ENCODE measurements around the gene EOLA1. TPM values are rescaled to one million over a fixed set of nuclear protein-coding genes. Genes with fewer than 3 reads are reported as not detected.

Gene EOLA1
- total RNA-seq, 2 experiments from 2014 or later = 33.2 to 37.2 TPM

- ChIA-PET CTCF (interaction anchor here (0.6 to 2.6 kb wide), 5 partner anchors 13 to 434 kb away, joined by 3 to 7 read pairs (median 3); partner anchors contain the start of gene EOLA2), POLR2A (interaction anchor here (0.6 kb wide), 1 partner anchor 9 kb away, joined by 3 read pairs; no protein-coding TSS in a partner anchor)
- Mint-ChIP-seq H3K4me1 (peaks cover 51% of the 10 kb centered on the region), H3K9me3 (no peaks in the 10 kb centered on the region), H3K36me3 (ENCODE audit: low read depth) (peaks cover 8% of the 10 kb centered on the region), H3K27me3 (peaks cover 2% of the 10 kb centered on the region), H3K27ac (peak overlapping the region; percentile 86), H3K4me3 (peak overlapping the region; percentile 75)
- peak; percentile 63 for DNase-seq
These were observed 36.4 kb upstream of the EOLA1 start for GRCh38 chrX:149504226-149504914.

DNA sequence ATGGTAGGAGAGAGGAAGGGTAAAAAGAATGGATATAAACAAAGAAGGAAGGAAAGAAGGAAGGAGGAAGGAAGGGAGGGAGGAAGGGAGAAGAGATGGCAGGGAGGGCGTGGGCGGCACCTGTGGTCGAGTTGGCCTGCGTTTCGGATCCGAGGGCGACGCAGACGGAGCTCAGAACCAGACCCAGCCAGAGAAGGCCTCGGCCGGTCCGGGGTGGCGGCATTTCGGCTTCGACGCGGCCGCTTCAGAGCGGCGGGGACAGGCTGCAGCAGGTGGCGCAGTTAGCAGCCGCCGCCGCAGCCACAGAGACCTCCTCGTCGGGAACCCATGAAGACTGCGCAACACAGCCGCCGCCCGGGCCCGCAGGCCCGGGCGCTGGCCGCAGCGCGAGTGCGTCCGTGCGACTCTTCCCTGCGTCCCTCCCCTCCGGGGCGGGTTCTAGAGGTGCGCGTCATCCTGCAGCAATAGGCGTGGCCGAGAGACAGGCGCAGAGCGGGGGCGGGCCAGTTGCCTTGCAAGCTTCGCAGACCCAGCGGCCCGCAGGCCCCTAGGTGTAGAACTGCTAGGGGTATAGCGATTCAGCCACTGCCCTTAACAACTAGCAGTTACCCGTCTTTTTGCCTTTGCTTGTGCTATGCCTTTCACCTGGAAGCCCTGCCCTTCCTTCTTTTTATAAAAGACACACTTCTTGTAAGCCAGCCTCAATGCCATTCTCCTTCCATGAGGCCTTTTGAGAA is 35.7 kb upstream of the EOLA1 start, which contains the start of gene IDS:
TSS of gene IDS (minus strand) at position 392 of the 737 bp plus-strand sequence. CDS start at position 223, 169 bp downstream.
- no peaks in the 10 kb centered on the region for H3K9me3 Mint-ChIP-seq
- H3K27me3 Mint-ChIP-seq = peaks cover 2% of the 10 kb centered on the region
- H3K4me1 Mint-ChIP-seq = peaks cover 47% of the 10 kb centered on the region
- H3K27ac Mint-ChIP-seq = peak within 1 kb of the TSS; percentile 86
- peaks cover 5% of the 10 kb centered on the region for H3K36me3 Mint-ChIP-seq (ENCODE audit: low read depth)
- ChIA-PET CTCF (interaction anchor here (0.6 to 2.6 kb wide), 5 partner anchors 12 to 433 kb away, joined by 3 to 7 read pairs (median 3); partner anchors contain the start of gene EOLA2), POLR2A (interaction anchor here (0.6 kb wide), 3 partner anchors 8 to 1602 kb away, joined by 3 read pairs; no protein-coding TSS in a partner anchor)
- peak; percentile 87 for DNase-seq
- peak within 1 kb of the TSS; percentile 75 for H3K4me3 Mint-ChIP-seq

- peak overlapping the region; percentile 86 for H3K27ac Mint-ChIP-seq
- H3K9me3 Mint-ChIP-seq = no peaks in the 10 kb centered on the region
- ChIA-PET CTCF (interaction anchor here (2.6 kb wide), 1 partner anchor 11 kb away, joined by 7 read pairs; no protein-coding TSS in a partner anchor), POLR2A (interaction anchor here (0.6 kb wide), 2 partner anchors 34 to 1602 kb away, joined by 3 read pairs; no protein-coding TSS in a partner anchor)
- H3K4me1 Mint-ChIP-seq = peaks cover 47% of the 10 kb centered on the region
- peaks cover 4% of the 10 kb centered on the region for H3K27me3 Mint-ChIP-seq
- peak overlapping the region; percentile 75 for H3K4me3 Mint-ChIP-seq
- peaks cover 3% of the 10 kb centered on the region for H3K36me3 Mint-ChIP-seq (ENCODE audit: low read depth)
- no peak for DNase-seq
These were observed 35.1 kb upstream of the EOLA1 start for GRCh38 chrX:149505671-149506070.

- H3K27me3 Mint-ChIP-seq = peaks cover 4% of the 10 kb centered on the region
- no peak for DNase-seq
- peaks cover 42% of the 10 kb centered on the region for H3K4me1 Mint-ChIP-seq
- ChIA-PET POLR2A (no interaction called here), CTCF (interaction anchor here (1.4 kb wide), 1 partner anchor 15 kb away, joined by 4 read pairs; no protein-coding TSS in a partner anchor)
- no peaks in the 10 kb centered on the region for H3K9me3 Mint-ChIP-seq
- no peak overlapping the region for H3K4me3 Mint-ChIP-seq
- peak overlapping the region; percentile 86 for H3K27ac Mint-ChIP-seq
- H3K36me3 Mint-ChIP-seq (ENCODE audit: low read depth) = no peaks in the 10 kb centered on the region
These were observed 34.5 kb upstream of the EOLA1 start for GRCh38 chrX:149506349-149506748.

GRCh38 chrX:149508467-149508866 is 32.3 kb upstream of the EOLA1 start:
- no peak overlapping the region for H3K27ac Mint-ChIP-seq
- H3K36me3 Mint-ChIP-seq (ENCODE audit: low read depth) = no peaks in the 10 kb centered on the region
- peaks cover 4% of the 10 kb centered on the region for H3K27me3 Mint-ChIP-seq
- CTCF ChIA-PET = no interaction called here
- peaks cover 34% of the 10 kb centered on the region for H3K4me1 Mint-ChIP-seq
- POLR2A ChIA-PET = no interaction called here
- H3K9me3 Mint-ChIP-seq = no peaks in the 10 kb centered on the region
- no peak for DNase-seq
- no peak overlapping the region for H3K4me3 Mint-ChIP-seq

GRCh38 chrX:149510386-149510785 is 30.4 kb upstream of the EOLA1 start:
- no peak overlapping the region for H3K4me3 Mint-ChIP-seq
- no peak overlapping the region for H3K27ac Mint-ChIP-seq
- DNase-seq = no peak
- ChIA-PET CTCF (no interaction called here), POLR2A (no interaction called here)
- H3K9me3 Mint-ChIP-seq = no peaks in the 10 kb centered on the region
- no peaks in the 10 kb centered on the region for H3K36me3 Mint-ChIP-seq (ENCODE audit: low read depth)
- peaks cover 43% of the 10 kb centered on the region for H3K4me1 Mint-ChIP-seq
- peaks cover 4% of the 10 kb centered on the region for H3K27me3 Mint-ChIP-seq

DNA sequence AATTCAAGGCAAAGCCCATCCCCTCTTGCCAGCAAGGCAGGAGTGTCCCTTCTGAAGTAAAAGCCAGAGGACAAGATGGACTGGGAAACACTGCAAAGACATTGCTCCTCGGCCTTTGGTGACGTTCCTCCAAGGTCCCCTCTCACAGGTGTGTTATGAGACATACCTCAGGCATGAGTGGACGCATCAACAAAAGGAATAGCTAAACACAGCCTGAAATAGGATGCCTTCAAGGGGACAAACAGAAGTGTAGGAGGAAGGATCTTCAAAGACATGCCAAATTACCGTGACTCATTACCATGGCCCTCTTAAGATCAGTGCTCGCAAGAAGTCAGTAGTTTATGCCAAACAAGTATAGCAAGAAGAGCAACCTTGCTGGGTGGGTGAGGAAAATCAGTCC is 29.7 kb upstream of the EOLA1 start:
- CTCF ChIA-PET = interaction anchor here (0.9 to 1.8 kb wide), 3 partner anchors 12 to 29 kb away, joined by 4 to 19 read pairs (median 6); no protein-coding TSS in a partner anchor
- H3K27me3 Mint-ChIP-seq = peaks cover 4% of the 10 kb centered on the region
- POLR2A ChIA-PET = no interaction called here
- no peak for DNase-seq
- peaks cover 43% of the 10 kb centered on the region for H3K4me1 Mint-ChIP-seq
- H3K27ac Mint-ChIP-seq = no peak overlapping the region
- no peaks in the 10 kb centered on the region for H3K9me3 Mint-ChIP-seq
- no peak overlapping the region for H3K4me3 Mint-ChIP-seq
- no peaks in the 10 kb centered on the region for H3K36me3 Mint-ChIP-seq (ENCODE audit: low read depth)

- CTCF ChIA-PET = interaction anchor here (0.6 to 2.0 kb wide), 8 partner anchors 8 to 28 kb away, joined by 3 to 19 read pairs (median 4); no protein-coding TSS in a partner anchor
- Mint-ChIP-seq H3K27me3 (peaks cover 6% of the 10 kb centered on the region), H3K27ac (peak overlapping the region; percentile 54), H3K4me3 (no peak overlapping the region), H3K9me3 (peaks cover 2% of the 10 kb centered on the region), H3K36me3 (ENCODE audit: low read depth) (peaks cover 3% of the 10 kb centered on the region), H3K4me1 (peaks cover 54% of the 10 kb centered on the region)
- POLR2A ChIA-PET = no interaction called here
- peak; percentile 59 for DNase-seq
These were observed 28.5 kb upstream of the EOLA1 start for GRCh38 chrX:149512225-149512885.

DNA sequence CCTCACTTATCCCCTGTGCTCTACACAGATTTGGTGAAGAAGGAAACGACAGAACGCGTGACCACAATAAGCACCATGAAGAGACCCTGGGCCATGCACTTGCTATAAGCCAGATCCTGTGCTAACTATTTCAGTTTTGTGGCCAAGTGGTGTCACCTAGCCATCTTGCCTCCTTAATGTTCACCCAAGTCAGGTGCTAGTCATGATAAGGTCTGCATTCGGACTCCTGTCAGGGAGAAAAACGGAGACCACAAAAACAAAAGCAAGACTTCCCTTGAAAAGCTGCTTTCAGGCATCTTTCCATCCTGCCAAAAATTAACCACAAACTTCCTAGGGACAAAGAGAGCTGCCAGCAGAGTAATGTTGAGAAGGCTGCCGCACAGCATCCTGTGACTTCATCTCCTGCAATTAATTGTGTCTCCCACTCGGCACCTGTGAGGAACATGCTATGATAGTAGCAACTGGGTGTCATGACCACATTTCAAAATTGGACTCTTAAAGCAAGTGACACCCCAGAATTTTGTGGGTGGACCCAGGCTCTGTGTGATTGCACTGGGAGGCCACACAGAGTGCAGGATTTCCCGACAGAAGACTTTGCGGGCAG is 26.9 kb upstream of the EOLA1 start:
- peak overlapping the region; percentile 57 for H3K27ac Mint-ChIP-seq
- H3K27me3 Mint-ChIP-seq = peaks cover 6% of the 10 kb centered on the region
- H3K9me3 Mint-ChIP-seq = peaks cover 2% of the 10 kb centered on the region
- no peak overlapping the region for H3K4me3 Mint-ChIP-seq
- H3K36me3 Mint-ChIP-seq (ENCODE audit: low read depth) = peaks cover 3% of the 10 kb centered on the region
- ChIA-PET POLR2A (interaction anchor here (0.9 kb wide), 1 partner anchor 9 kb away, joined by 3 read pairs; no protein-coding TSS in a partner anchor), CTCF (interaction anchor here (1.0 to 2.0 kb wide), 2 partner anchors 8 to 11 kb away, joined by 3 to 6 read pairs; no protein-coding TSS in a partner anchor)
- H3K4me1 Mint-ChIP-seq = peaks cover 63% of the 10 kb centered on the region
- DNase-seq = no peak

- peaks cover 2% of the 10 kb centered on the region for H3K27me3 Mint-ChIP-seq
- peaks cover 2% of the 10 kb centered on the region for H3K9me3 Mint-ChIP-seq
- no peak overlapping the region for H3K4me3 Mint-ChIP-seq
- no peak for DNase-seq
- POLR2A ChIA-PET = no interaction called here
- H3K4me1 Mint-ChIP-seq = peaks cover 70% of the 10 kb centered on the region
- CTCF ChIA-PET = interaction anchor here (0.7 to 2.1 kb wide), 2 partner anchors 11 to 940 kb away, joined by 3 to 7 read pairs; partner anchors contain the start of gene IDS
- no peak overlapping the region for H3K27ac Mint-ChIP-seq
- peaks cover 5% of the 10 kb centered on the region for H3K36me3 Mint-ChIP-seq (ENCODE audit: low read depth)
These were observed 24.7 kb upstream of the EOLA1 start for GRCh38 chrX:149515954-149516602.

DNA sequence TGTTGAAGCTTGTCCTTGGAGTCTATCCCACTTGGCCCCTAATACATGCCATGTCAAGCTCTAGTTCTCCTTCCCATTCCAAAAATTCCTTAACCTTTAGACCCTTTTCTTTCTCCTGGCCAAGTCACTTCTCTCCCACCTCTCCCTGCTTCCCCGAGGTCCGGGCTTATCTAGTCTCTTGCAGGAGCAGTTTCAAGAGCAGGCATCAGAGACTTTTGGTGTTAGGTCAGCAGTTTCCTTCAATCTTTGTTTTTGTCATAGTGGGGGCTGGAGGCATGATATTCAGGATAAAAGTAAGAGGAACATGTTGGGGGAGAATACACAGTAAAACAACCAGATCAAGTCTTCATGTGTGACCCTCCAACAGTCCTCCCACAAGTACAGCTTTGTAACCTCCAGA is 24.2 kb upstream of the EOLA1 start:
- POLR2A ChIA-PET = no interaction called here

More for the DNA sequence above, 24.2 kb upstream of the EOLA1 start:
- Mint-ChIP-seq H3K27ac (no peak overlapping the region), H3K9me3 (peaks cover 2% of the 10 kb centered on the region), H3K27me3 (peaks cover 2% of the 10 kb centered on the region), H3K36me3 (ENCODE audit: low read depth) (peaks cover 5% of the 10 kb centered on the region), H3K4me3 (no peak overlapping the region), H3K4me1 (peaks cover 75% of the 10 kb centered on the region)
- CTCF ChIA-PET = interaction anchor here (2.1 kb wide), 1 partner anchor 12 kb away, joined by 7 read pairs; the partner anchor contains the start of gene IDS
- no peak for DNase-seq
